LoVo (cell line): ENCODE results near the gene MAMSTR.
A peak's percentile ranks its signal among the peaks of the same experiment; 100 is the strongest.
"Not testable (repeated sequence)": the region's sequence is repeated elsewhere in the genome, so short reads cannot be mapped to it uniquely, and the experiment has no call there.

Experiments
- DNase-seq: peaks from one replicate; pipeline ENCODE4 v3.0.0-alpha.2; 2016; ENCODE audit warnings: low spot score

The MAMSTR gene

GRCh38 chr19:48718711-48719231, 754 bp downstream of the MAMSTR start:
- no peak for DNase-seq

GRCh38 chr19:48718106-48718505, 1.4 kb downstream of the MAMSTR start:
- not testable (repeated sequence) for DNase-seq

GRCh38 chr19:48716562-48717291, 2.8 kb downstream of the MAMSTR start:
- DNase-seq, result no peak

GRCh38 chr19:48715681-48716171, 3.8 kb downstream of the MAMSTR start:
- no peak for DNase-seq

- DNase-seq, result no peak
Observed at GRCh38 chr19:48714759-48715675, 4.5 kb downstream of the MAMSTR start.

- peak; percentile 98 for DNase-seq
Observed at GRCh38 chr19:48713864-48714755, 5.4 kb downstream of the MAMSTR start.

- DNase-seq, result peak; percentile 24
Observed at GRCh38 chr19:48713041-48713863, 6.3 kb downstream of the MAMSTR start.

GRCh38 chr19:48711106-48711662, 8.3 kb downstream of the MAMSTR start:
- no peak for DNase-seq

- DNase-seq, result no peak
Observed at GRCh38 chr19:48708471-48708870, 11.1 kb downstream of the MAMSTR start.

GRCh38 chr19:48705431-48705830, 14.1 kb downstream of the MAMSTR start:
- no peak for DNase-seq

GRCh38 chr19:48703316-48703715, 16.2 kb downstream of the MAMSTR start:
- no peak for DNase-seq

GRCh38 chr19:48702701-48703100, 16.8 kb downstream of the MAMSTR start:
- DNase-seq, result no peak

GRCh38 chr19:48698046-48698445, 21.5 kb downstream of the MAMSTR start:
- DNase-seq, result peak; percentile 53

- peak; percentile 31 for DNase-seq
Observed at GRCh38 chr19:48696353-48697010, 23.0 kb downstream of the MAMSTR start.

GRCh38 chr19:48695743-48696352, 23.7 kb downstream of the MAMSTR start, which contains the start of gene FUT2:
Gene FUT2 (plus strand): TSS chr19:48695971. CDS start chr19:48702957, 6,986 bp downstream.
- peak; percentile 69 for DNase-seq

GRCh38 chr19:48693629-48694028, 25.9 kb downstream of the MAMSTR start:
- DNase-seq, result not testable (repeated sequence)

GRCh38 chr19:48689449-48689848, 30.1 kb downstream of the MAMSTR start:
- DNase-seq, result no peak

GRCh38 chr19:48687776-48688175, 31.7 kb downstream of the MAMSTR start:
- DNase-seq, result no peak

- not testable (repeated sequence) for DNase-seq
Observed at GRCh38 chr19:48686637-48687036, 32.9 kb downstream of the MAMSTR start.
